Mesendoderm (in vitro differentiated cells): ENCODE measurements around the gene SCAND1.

Experiments
- DNase-seq: peaks from one replicate; pipeline ENCODE4 v3.0.0; 2013
- H2AK5ac ChIP-seq: 2 replicates; pipeline ENCODE4 v1.6.1; 2013; ENCODE audit warnings: low read length, inconsistent platforms
- H2BK120ac ChIP-seq: 2 replicates; pipeline ENCODE4 v1.6.1; 2013; ENCODE audit warnings: low read depth, mild to moderate bottlenecking, low read length, moderate library complexity, mixed read lengths
- H2BK15ac ChIP-seq: replicated peaks from 2 replicates; pipeline ENCODE4 v1.6.1; 2013; ENCODE audit warnings: low read depth, mild to moderate bottlenecking, moderate library complexity
- H2BK5ac ChIP-seq: 2 replicates; pipeline ENCODE4 v1.6.1; 2013; ENCODE audit warnings: low read length, inconsistent platforms
- H3K18ac ChIP-seq: 2 replicates; pipeline ENCODE4 v1.6.1; 2013; ENCODE audit warnings: mild to moderate bottlenecking, low read length, mixed read lengths
- H3K23ac ChIP-seq: one replicate; pipeline ENCODE4 v1.6.1; 2013; ENCODE audit warnings: low read length
- H3K27ac ChIP-seq: 2 replicates; pipeline ENCODE4 v1.5.1; 2013; ENCODE audit warnings: low read depth, mild to moderate bottlenecking, inconsistent platforms, low read length, moderate library complexity
- H3K27me3 ChIP-seq: 2 replicates; pipeline ENCODE4 v1.6.1; 2013; ENCODE audit warnings: low read length, control low read depth, mild to moderate bottlenecking, inconsistent platforms; ENCODE audit not compliant: insufficient read depth, poor library complexity
- H3K36me3 ChIP-seq: 2 replicates; pipeline ENCODE4 v1.6.1; 2013; ENCODE audit warnings: low read length, inconsistent platforms; ENCODE audit not compliant: control insufficient read depth, insufficient read depth
- H3K4ac ChIP-seq: one replicate; pipeline ENCODE4 v1.6.1; 2013; ENCODE audit warnings: low read depth, mild to moderate bottlenecking, low read length, moderate library complexity
- H3K4me1 ChIP-seq: 2 replicates; pipeline ENCODE4 v1.6.1; 2013; ENCODE audit warnings: low read depth, low read length, inconsistent platforms; ENCODE audit not compliant: control insufficient read depth
- H3K4me2 ChIP-seq: 2 replicates; pipeline ENCODE4 v1.6.1; 2013; ENCODE audit warnings: low read length
- H3K4me3 ChIP-seq: 2 replicates; pipeline ENCODE4 v1.5.1; 2013; ENCODE audit warnings: mild to moderate bottlenecking, low read length
- H3K56ac ChIP-seq: one replicate; pipeline ENCODE4 v1.6.1; 2013; ENCODE audit warnings: low read length
- H3K79me1 ChIP-seq: 2 replicates; pipeline ENCODE4 v1.6.1; 2013; ENCODE audit warnings: low read length, inconsistent platforms
- H3K79me2 ChIP-seq: 2 replicates; pipeline ENCODE4 v1.6.1; 2013; ENCODE audit warnings: mild to moderate bottlenecking, low read length; ENCODE audit not compliant: control insufficient read depth, insufficient read depth
- H3K9ac ChIP-seq: 2 replicates; pipeline ENCODE4 v1.6.1; 2013; ENCODE audit warnings: low read length, inconsistent platforms
- H4K5ac ChIP-seq: one replicate; pipeline ENCODE4 v1.6.1; 2013; ENCODE audit warnings: low read length
- H4K8ac ChIP-seq: one replicate; pipeline ENCODE4 v1.6.1; 2013; ENCODE audit warnings: low read depth, mild to moderate bottlenecking, control low read depth, low read length, moderate library complexity
- WGBS: extraction: QIAGEN DNeasy Blood & Tissue Kit; methylation state at CpG from one replicate; pipeline ENCODE4 v1.1.7; 2013; ENCODE audit warnings: low lambda C conversion rate, missing lambda C conversion rate; ENCODE audit not compliant: insufficient coverage; ENCODE audit errors: extremely low coverage; 5-methylcytosine and 5-hydroxymethylcytosine counted together

The SCAND1 gene

GRCh38 chr20:35929301-35929700 lies 25.0 kb downstream of the SCAND1 start:
- Histone ChIP-seq H4K5ac (no peak overlapping the region), H3K4me2 (no peak overlapping the region), H3K23ac (no peak overlapping the region), H3K36me3 (peaks cover 6% of the 10 kb centered on the region), H3K4ac (no peak overlapping the region), H3K79me1 (peaks cover under 1% of the 10 kb centered on the region), H3K27me3 (no peaks in the 10 kb centered on the region), H3K9ac (no peak overlapping the region), H3K56ac (no peak overlapping the region), H2BK120ac (no peak overlapping the region), H3K18ac (no peak overlapping the region), H3K27ac (no peak overlapping the region), H3K4me1 (peaks cover 3% of the 10 kb centered on the region), H2AK5ac (no peak overlapping the region), H4K8ac (no peak overlapping the region), H3K4me3 (no peak overlapping the region), H3K79me2 (no peaks in the 10 kb centered on the region), H2BK5ac (no peak overlapping the region), H2BK15ac (no peak overlapping the region)
- WGBS = no CpG with 5 or more reads among the region's 2 CpGs
- no peak for DNase-seq

DNA sequence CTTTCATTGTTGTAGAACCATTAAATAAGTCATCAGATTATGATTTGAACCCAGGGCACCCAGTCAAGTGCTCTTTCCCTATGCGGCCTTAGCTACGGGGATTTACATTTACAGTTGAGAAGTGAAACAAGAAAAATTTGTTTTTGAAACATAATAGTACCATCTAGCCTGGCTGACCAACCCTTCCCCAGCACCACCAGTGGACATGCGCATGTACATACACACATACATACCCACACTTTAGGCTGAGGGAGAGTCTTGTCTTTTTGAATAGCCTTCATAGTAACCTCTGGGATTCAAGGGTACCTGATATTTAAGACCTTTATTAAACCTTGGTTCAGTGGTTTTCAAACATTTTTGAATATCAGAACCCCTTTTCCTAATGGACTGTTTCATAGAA lies 33.8 kb downstream of the SCAND1 start:
- Histone ChIP-seq H2BK15ac (no peak overlapping the region), H3K4me1 (no peaks in the 10 kb centered on the region), H2AK5ac (no peak overlapping the region), H2BK5ac (no peak overlapping the region), H3K36me3 (no peaks in the 10 kb centered on the region), H3K27ac (no peak overlapping the region), H4K5ac (no peak overlapping the region), H3K27me3 (no peaks in the 10 kb centered on the region), H3K79me1 (no peaks in the 10 kb centered on the region), H3K23ac (no peak overlapping the region), H3K79me2 (no peaks in the 10 kb centered on the region), H3K4me3 (no peak overlapping the region), H3K56ac (no peak overlapping the region), H3K9ac (no peak overlapping the region), H3K4me2 (no peak overlapping the region), H3K18ac (no peak overlapping the region), H4K8ac (no peak overlapping the region), H3K4ac (no peak overlapping the region), H2BK120ac (no peak overlapping the region)
- WGBS = no CpG with 5 or more reads among the region's 3 CpGs
- no peak for DNase-seq

GRCh38 chr20:35918021-35918420 lies 36.3 kb downstream of the SCAND1 start:
- no peak overlapping the region for H3K4ac ChIP-seq
- no peak overlapping the region for H3K23ac ChIP-seq
- H3K56ac ChIP-seq = no peak overlapping the region
- no peaks in the 10 kb centered on the region for H3K79me1 ChIP-seq
- H3K4me1 ChIP-seq = no peaks in the 10 kb centered on the region
- no peak for DNase-seq
- no peak overlapping the region for H2BK120ac ChIP-seq
- no peak overlapping the region for H3K27ac ChIP-seq
- no peak overlapping the region for H2BK5ac ChIP-seq
- H3K36me3 ChIP-seq = peaks cover 4% of the 10 kb centered on the region
- H3K4me2 ChIP-seq = no peak overlapping the region
- H4K5ac ChIP-seq = no peak overlapping the region
- no peak overlapping the region for H4K8ac ChIP-seq
- H3K9ac ChIP-seq = no peak overlapping the region
- H2BK15ac ChIP-seq = no peak overlapping the region
- no peaks in the 10 kb centered on the region for H3K79me2 ChIP-seq
- no peaks in the 10 kb centered on the region for H3K27me3 ChIP-seq
- no peak overlapping the region for H3K4me3 ChIP-seq
- no CpG with 5 or more reads among the region's 1 CpG for WGBS
- H2AK5ac ChIP-seq = no peak overlapping the region
- H3K18ac ChIP-seq = no peak overlapping the region

DNA sequence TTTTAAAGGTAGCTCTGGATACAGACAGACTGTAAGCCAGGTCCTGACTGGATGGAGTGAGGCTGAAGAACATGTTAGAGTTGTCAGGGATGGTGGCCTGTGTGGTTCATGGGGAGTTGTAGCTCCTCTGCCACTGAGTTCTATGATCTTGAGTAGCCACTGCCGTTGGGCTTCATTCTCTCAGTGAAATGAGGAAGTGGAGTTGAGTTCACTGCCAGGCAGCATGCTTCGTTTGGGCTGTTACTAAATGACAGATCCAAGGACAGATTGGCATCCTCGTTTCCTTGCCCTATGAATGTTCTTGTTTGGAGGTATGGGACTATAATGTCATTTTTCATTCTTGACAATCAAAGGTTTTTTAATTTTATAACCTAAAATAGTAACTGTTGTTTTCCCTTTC lies 37.2 kb downstream of the SCAND1 start:
- H3K4ac ChIP-seq = no peak overlapping the region
- DNase-seq = no peak
- no peaks in the 10 kb centered on the region for H3K27me3 ChIP-seq
- H3K4me3 ChIP-seq = no peak overlapping the region
- H4K5ac ChIP-seq = no peak overlapping the region
- H3K18ac ChIP-seq = no peak overlapping the region
- H3K79me1 ChIP-seq = no peaks in the 10 kb centered on the region
- no peak overlapping the region for H2BK120ac ChIP-seq
- H4K8ac ChIP-seq = no peak overlapping the region
- no peaks in the 10 kb centered on the region for H3K79me2 ChIP-seq
- H3K4me2 ChIP-seq = no peak overlapping the region
- H3K23ac ChIP-seq = no peak overlapping the region
- no peak overlapping the region for H3K9ac ChIP-seq
- no peaks in the 10 kb centered on the region for H3K4me1 ChIP-seq
- H2BK5ac ChIP-seq = no peak overlapping the region
- H3K36me3 ChIP-seq = peaks cover 4% of the 10 kb centered on the region
- no peak overlapping the region for H2BK15ac ChIP-seq
- H3K27ac ChIP-seq = no peak overlapping the region
- H2AK5ac ChIP-seq = no peak overlapping the region
- no CpG with 5 or more reads among the region's 3 CpGs for WGBS
- no peak overlapping the region for H3K56ac ChIP-seq

DNA sequence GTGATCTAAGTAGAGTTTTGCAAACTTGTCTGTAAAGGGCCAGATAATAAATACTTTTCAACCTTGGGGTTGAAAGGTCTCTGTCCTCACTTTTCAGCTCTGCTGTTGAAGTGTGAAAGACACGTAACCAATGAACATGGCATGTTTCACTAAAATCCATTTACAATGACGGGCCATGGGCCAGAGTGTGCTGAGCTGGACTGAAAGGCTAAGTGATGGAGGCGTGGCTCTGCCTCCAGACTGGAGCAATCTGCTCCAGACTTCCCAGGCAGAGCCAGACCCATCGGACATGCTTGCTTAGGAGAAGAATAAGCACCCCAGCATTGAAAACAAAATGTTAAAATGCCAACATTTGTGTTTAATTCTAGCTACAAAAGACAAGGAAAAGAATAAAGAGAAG lies 41.4 kb downstream of the SCAND1 start:
- H3K4me1 ChIP-seq = peaks cover 2% of the 10 kb centered on the region
- H3K56ac ChIP-seq = no peak overlapping the region
- H3K27me3 ChIP-seq = no peaks in the 10 kb centered on the region
- no peak overlapping the region for H2BK120ac ChIP-seq
- H3K9ac ChIP-seq = no peak overlapping the region
- no peak for DNase-seq
- no peak overlapping the region for H2BK5ac ChIP-seq
- H3K27ac ChIP-seq = no peak overlapping the region
- H2BK15ac ChIP-seq = no peak overlapping the region
- no peak overlapping the region for H3K4ac ChIP-seq
- no peak overlapping the region for H4K5ac ChIP-seq
- no peak overlapping the region for H4K8ac ChIP-seq
- WGBS = no CpG with 5 or more reads among the region's 4 CpGs
- H3K18ac ChIP-seq = no peak overlapping the region
- H3K36me3 ChIP-seq = peaks cover 4% of the 10 kb centered on the region
- no peak overlapping the region for H3K23ac ChIP-seq
- H3K79me2 ChIP-seq = no peaks in the 10 kb centered on the region
- peaks cover 2% of the 10 kb centered on the region for H3K79me1 ChIP-seq
- no peak overlapping the region for H3K4me2 ChIP-seq
- no peak overlapping the region for H3K4me3 ChIP-seq
- H2AK5ac ChIP-seq = no peak overlapping the region

- H3K9ac ChIP-seq = no peak overlapping the region
- H3K27ac ChIP-seq = no peak overlapping the region
- no peak overlapping the region for H4K8ac ChIP-seq
- H3K4me2 ChIP-seq = no peak overlapping the region
- peaks cover 2% of the 10 kb centered on the region for H3K79me1 ChIP-seq
- peaks cover 2% of the 10 kb centered on the region for H3K4me1 ChIP-seq
- no peak overlapping the region for H4K5ac ChIP-seq
- no peaks in the 10 kb centered on the region for H3K27me3 ChIP-seq
- H3K56ac ChIP-seq = no peak overlapping the region
- no peak overlapping the region for H3K4me3 ChIP-seq
- no peak overlapping the region for H2BK120ac ChIP-seq
- no peak overlapping the region for H2BK5ac ChIP-seq
- H3K79me2 ChIP-seq = no peaks in the 10 kb centered on the region
- no peak overlapping the region for H3K4ac ChIP-seq
- no peak overlapping the region for H3K18ac ChIP-seq
- H2AK5ac ChIP-seq = no peak overlapping the region
- H3K23ac ChIP-seq = no peak overlapping the region
- H2BK15ac ChIP-seq = no peak overlapping the region
- WGBS = no CpG with 5 or more reads among the region's 3 CpGs
- DNase-seq = no peak
- peaks cover 4% of the 10 kb centered on the region for H3K36me3 ChIP-seq
These were observed 44.0 kb downstream of the SCAND1 start for GRCh38 chr20:35910254-35910653.
